Daoy (cell line): ENCODE data around the gene PHKA2. TPM values are rescaled to one million over a fixed set of nuclear protein-coding genes. Genes with fewer than 3 reads are reported as not detected.
"Not testable (repeated sequence)": the region's sequence is repeated elsewhere in the genome, so short reads cannot be mapped to it uniquely, and the experiment has no call there.

Experiments
- DNase-seq: peaks from one replicate; pipeline ENCODE4 v3.0.0-alpha.2; 2015; ENCODE audit warnings: low read depth
- total RNA-seq: library from RNA; depleted of rRNA; stranded (reverse); fragments of >200 nt; shearing (Covaris generic); gene quantifications from 2 replicates; pipeline ENCODE4 v1.2.3, GENCODE V29; 2014; rRNA removed

PHKA2 gene
- 4.2 and 7.2 TPM in 2 replicates for total RNA-seq

DNA sequence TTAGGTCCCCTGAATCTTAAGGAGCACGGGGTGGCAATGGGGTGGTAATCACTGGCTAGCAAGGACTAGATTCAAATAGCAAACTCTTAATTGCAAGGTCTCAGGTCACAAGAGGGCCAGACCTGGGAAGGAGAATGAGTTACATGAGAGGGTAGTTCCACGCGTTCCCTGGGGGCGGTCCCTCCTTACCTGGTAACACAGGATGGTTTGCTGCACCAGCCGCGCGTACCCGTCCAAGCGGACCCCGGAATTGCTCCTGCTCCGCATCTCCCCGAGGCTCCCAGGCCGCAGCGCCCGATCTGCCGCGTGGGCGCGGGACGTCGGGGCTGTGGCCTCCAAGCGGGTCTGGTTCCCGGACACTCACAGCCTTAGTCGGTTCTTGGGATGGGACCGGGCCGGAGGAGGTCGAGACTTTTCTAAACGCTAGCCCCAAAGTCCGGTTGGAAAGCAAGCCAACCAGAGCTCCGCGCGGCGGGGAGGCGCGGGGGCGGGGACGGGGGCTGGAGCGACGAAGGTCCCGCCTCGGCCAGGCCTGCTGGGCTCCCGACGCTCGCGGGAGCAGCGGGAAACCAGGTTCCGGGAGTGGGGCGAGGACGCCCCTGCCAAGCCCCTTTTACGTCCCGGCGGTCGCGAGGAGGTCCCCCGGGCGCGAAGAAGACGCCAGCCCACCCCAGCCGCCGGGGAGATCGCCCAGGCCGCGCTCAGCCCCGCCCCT, at the start of gene PHKA2:
Gene PHKA2 (minus strand): TSS at position 449 of the 715 bp plus-strand sequence. CDS start 182 bp downstream, at position 267.
- peak; percentile 58 for DNase-seq

DNA sequence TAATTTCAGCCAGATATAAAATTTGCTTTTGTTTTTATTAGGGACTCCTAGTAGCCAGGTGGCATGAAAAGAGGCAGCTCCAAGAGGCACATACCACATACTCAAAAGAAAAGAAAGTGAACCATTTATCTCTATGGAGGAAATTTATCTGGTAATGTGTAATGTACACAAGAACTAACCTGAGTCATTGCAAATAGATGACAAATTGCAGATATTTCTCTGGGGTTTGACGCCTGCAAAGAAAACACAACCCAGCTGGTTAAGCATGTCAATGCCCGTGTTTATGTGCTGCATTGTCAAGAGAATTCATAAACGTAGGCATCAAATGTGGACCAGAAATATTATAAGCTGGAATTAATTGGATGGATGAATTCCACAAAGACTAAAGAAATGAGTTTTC, 46.9 kb upstream of the PHKA2 start:
- no peak for DNase-seq

DNA sequence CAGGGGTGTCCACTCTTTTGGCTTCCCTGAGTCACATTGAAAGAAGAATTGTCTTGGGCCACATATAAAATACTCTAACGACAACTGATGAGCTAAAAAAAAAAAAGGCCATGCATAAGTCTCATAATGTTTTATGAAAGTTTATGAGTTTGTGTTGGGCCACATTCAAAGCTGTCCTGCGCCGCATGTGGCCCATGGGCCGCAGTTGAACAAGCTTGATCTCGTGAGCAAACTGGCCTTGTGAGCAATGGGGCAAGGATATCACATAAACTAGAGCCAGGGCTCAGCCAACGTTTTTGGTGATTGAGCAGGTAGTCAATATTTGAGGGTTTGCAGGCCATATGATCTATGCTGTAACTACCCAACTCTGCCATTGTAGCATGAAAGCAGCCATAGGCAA, 44.6 kb upstream of the PHKA2 start:
- DNase-seq = no peak

GRCh38 chrX:19024366-19024765, 40.5 kb upstream of the PHKA2 start:
- DNase-seq = no peak

- DNase-seq = no peak
These were observed 36.1 kb upstream of the PHKA2 start for GRCh38 chrX:19019996-19020395.

- DNase-seq = peak; percentile 22
These were observed 33.4 kb upstream of the PHKA2 start for GRCh38 chrX:19017271-19017670.

- DNase-seq = not testable (repeated sequence)
These were observed 32.7 kb upstream of the PHKA2 start for GRCh38 chrX:19016614-19017013.

DNA sequence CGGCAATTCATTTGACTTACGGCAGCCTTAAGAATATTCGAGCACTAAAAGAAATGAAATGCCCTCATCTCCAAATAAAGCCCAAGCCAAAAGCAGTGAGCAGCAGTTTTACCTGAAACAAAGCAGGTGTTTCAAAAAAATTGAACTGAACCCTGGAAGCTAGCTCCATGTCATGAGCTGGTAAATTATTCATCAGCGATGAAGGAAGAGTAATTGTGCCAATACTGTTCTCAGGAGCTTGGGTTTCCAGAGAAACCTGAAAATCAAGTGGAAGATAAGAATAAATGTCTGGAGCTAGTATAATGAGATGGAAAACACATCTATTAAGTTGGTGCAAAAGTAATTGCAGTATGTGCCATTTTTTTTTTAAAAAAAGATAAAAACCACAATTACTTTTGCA, 24.0 kb upstream of the PHKA2 start:
- DNase-seq = no peak

DNA sequence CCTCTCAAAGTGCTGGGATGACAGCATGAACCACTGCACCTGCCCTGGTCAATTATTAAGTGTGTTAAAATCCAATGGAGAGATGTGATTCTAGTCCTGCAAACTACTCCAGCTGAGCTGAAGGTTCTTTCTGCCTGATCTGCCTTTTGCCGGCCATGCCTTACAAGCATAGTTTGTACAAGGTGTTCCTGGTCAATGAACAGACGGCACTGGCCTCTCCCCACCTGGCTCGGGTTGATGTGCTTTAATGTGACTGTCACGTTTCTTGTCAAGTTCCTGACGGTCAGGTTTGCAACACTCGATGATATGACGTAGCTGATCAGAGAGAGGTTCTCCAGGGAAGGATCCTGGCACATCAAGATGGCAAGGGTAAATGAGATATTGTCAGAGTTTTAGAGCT, 23.1 kb upstream of the PHKA2 start:
- no peak for DNase-seq

DNA sequence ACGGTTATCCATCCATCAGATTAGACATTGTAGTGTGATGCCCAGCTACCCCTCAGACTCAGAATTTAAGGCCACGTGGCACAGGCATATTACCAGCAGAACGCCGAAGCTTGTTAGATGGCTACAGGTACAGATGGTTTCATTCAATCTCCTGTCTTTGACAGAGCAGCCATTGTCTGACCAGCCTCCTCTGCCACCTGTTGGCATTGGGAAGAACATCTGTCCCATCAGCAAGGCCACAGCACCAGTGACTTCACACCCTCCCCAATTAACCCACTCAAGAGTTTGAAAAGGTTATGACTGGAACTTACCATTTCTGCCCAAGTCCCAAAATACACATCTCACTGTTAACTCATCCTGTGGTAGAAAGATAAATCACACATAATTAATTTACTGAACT, 22.0 kb upstream of the PHKA2 start:
- DNase-seq = no peak

DNA sequence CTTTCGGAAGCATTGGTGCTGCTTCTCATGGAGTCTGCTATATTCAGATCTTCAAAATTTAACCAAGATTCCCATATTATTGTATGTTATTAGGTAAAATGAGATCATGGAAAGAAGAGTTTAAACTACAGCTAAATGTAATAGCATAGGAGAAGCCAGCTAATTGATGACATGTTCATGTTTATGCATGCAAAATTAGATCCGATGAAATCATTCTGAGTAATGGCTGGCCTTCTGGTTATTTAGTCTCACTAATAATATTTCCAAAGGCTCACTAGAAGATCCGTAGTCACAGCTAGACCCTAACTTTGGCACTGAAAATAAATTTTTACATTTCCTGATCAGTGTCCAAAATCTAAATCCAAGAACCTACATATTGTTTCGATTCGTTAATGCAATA, 19.8 kb upstream of the PHKA2 start:
- no peak for DNase-seq

DNA sequence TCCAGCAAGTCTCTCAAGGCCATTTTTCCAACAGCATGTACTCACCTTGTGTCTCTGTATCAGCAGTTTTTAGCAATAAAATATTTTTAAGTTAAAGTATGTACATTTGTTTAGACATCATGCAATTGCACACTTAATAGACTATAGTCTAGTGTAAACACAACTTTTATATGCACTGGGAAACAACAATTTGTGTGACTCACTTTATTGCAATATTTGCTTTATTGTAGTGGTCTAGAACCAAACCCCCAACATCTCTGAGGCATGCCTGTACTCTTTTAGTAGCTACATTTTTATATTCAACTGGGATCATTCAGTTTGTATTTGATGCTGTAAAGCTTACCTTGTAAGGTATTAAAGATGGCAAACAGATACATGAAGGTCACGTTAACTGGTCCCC, 14.7 kb upstream of the PHKA2 start:
- DNase-seq = no peak

GRCh38 chrX:18997916-18998315, 14.0 kb upstream of the PHKA2 start:
- DNase-seq = no peak

- no peak for DNase-seq
These were observed 12.6 kb upstream of the PHKA2 start for GRCh38 chrX:18996536-18996935.

GRCh38 chrX:18995221-18995620, 11.3 kb upstream of the PHKA2 start:
- DNase-seq = peak; percentile 12

DNA sequence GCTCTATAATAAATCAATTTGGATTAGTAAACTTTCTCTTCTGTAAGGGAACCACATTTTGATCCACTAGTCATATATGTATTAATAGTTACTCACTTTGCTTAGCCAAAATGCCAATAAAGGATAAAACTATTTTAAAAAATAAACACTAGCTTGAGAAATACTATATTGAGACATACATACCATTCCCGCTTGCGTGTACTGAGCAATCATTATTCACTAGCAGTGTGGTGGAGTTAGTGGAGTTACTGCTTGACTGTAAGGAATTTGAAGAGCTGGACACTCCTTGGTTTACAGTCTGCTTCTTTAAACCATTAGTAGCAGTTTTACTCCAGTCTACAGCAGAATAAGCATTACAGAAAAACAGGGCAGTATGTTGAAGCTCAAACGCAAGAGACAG, 10.8 kb upstream of the PHKA2 start:
- peak; percentile 38 for DNase-seq

DNA sequence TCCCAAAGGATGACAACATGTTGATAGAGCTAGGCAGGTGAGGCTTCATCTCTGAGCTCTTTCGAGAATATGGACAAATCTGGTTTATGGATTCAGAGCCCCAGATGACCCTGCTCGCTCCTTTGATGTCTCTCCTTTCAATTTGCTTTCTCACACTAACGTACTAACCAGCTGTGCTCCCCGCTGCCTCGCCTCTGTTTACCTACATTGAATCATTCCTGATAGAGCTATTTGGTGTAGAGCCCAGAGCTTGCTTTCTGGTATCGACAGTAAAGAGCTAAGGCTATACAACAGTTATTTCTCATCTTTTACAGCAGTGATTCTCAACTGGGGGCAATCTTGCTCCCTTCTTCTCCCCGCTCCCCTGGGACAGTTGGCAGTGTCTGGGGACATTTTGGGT, 8.9 kb upstream of the PHKA2 start:
- no peak for DNase-seq

DNA sequence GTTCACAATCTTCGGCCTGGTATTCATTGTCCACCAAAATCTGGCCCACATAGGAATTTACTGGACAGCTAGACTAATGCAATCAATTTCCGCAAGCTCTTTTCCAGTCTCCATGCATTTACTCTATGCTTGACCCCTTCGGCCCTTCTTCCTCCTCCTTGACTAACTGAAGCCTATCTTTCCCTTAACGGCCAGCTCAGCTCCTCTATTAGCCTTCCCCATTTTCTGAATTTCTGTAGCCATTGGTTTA, 1.2 kb upstream of the PHKA2 start:
- DNase-seq = no peak

DNA sequence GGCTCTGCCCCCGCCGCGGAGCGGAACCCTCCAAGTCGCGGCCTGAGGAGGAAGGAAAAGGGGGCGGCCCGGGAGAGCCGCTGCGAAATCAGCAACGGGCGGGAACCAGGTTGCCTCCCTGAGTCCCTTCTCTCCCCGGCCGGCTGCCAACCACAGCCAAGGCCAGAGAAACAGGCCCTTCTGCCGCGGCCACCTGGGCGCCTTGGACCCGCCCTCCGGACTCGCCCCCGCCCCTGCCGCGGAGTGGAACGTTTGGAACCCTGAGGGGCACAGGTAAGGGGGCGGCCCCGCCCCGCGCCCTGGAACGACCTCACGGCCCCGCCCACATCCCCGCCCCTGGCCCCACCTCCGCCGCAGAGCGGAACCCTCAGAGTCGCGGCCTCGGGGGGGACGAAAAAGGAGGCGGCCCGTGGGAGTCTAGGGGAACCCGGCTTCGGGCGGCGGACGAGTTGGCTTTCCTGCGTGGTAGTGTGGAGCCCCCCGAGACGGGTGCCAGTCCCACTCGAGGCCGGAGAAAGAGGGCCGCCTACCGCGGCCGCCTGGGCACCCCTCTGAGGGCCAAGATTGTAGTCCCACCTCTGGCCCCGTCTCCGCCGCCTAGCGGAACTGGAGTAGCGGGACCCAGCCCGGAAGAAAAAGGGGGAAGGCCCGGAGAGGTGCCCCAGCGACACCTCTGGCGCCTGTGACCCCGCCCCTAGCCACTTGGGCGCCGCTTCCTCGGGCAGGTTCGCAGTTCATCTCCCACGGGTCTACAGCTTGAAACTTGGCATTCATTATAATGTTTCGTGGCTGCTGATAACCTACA, 669 bp upstream of the PHKA2 start:
- DNase-seq = peak; percentile 77

DNA sequence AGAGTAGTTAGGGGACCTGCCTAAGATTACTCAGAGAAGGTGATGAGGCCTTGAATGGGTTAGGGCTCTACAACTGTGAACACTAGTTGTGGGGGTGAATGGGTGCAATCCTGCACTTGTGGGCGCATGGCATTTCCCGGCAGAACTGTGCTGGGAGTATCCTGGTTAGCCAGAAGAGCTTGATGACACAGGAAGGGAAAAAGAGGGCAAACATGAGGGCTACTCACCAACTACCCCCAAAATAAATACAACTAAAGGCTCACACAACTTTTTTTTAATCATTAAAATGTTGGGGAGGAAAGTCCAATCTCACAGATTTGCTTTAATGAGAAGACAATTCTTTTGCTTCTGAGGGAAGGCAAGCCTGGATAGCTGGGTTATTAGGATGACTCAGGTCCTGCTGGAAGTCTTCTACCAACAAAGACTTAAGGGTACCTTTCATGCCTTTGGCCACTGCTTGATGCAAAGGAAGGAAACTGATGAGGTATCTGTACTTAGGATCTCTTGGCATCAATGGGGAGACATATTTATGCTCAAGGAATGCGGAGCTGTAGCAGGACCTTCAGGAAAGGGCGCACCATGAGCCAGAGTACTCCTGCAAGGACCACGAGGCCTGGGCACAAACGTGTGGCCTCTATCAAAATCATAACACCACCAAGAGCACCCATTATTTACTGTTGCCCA, 2.6 kb downstream of the PHKA2 start:
- no peak for DNase-seq

GRCh38 chrX:18980262-18980661, 3.7 kb downstream of the PHKA2 start:
- not testable (repeated sequence) for DNase-seq

GRCh38 chrX:18974993-18975392, 8.9 kb downstream of the PHKA2 start:
- no peak for DNase-seq
